IgD-negative memory B cell (primary cell): Measurements from ENCODE around the gene FAM200C. TPM values are rescaled to one million over a fixed set of nuclear protein-coding genes. Genes with fewer than 3 reads are reported as not detected.

Experiments used
- H3K27ac Mint-ChIP-seq, 3 donors: one replicate each; pipeline ENCODE4 v1.8.0; 2020 to 2022; ENCODE audit warnings: mild to moderate bottlenecking in 3 of 3, mixed read lengths in 3 of 3, moderate library complexity in 1 of 3
- H3K27me3 Mint-ChIP-seq: one replicate; pipeline ENCODE4 v1.8.0; 2021; ENCODE audit warnings: mixed read lengths
- H3K36me3 Mint-ChIP-seq: one replicate; pipeline ENCODE4 v1.8.0; 2020; ENCODE audit warnings: mild to moderate bottlenecking, mixed read lengths
- H3K4me1 Mint-ChIP-seq, 3 donors: one replicate each; pipeline ENCODE4 v1.8.0; 2020 to 2022; ENCODE audit warnings: mixed read lengths in 3 of 3, mild to moderate bottlenecking in 1 of 3
- H3K4me3 Mint-ChIP-seq, 4 donors: one replicate each; pipeline ENCODE4 v1.8.0; 2020 to 2022; ENCODE audit warnings: mild to moderate bottlenecking in 4 of 4, mixed read lengths in 4 of 4, moderate library complexity in 3 of 4
- H3K9me3 Mint-ChIP-seq, 3 donors: one replicate each; pipeline ENCODE4 v1.8.0; 2020 to 2021; ENCODE audit warnings: mixed read lengths in 3 of 3, mild to moderate bottlenecking in 1 of 3
- polyA plus RNA-seq: library from polyadenylated mRNA; unstranded; fragments of 300-500 nt; fragmentation: Illumina TruSeq; gene quantifications from one replicate; pipeline ENCODE4 v1.2.3, GENCODE V29; 2021

FAM200C gene
- polyA plus RNA-seq, 1 donor from 2014 or later, result 0.64 TPM

GRCh38 chr5:160349249-160349934 lies 50.5 kb downstream of the FAM200C start:
- H3K4me3 Mint-ChIP-seq, result no peak overlapping the region
- H3K36me3 Mint-ChIP-seq, result no peaks in the 10 kb centered on the region
- peaks cover 1% of the 10 kb centered on the region for H3K27me3 Mint-ChIP-seq
- H3K27ac Mint-ChIP-seq, result no peak overlapping the region
- no peaks in the 10 kb centered on the region for H3K4me1 Mint-ChIP-seq
- H3K9me3 Mint-ChIP-seq, result peaks cover 0 to 2% (median 0%) of the 10 kb centered on the region in 3 donors

DNA sequence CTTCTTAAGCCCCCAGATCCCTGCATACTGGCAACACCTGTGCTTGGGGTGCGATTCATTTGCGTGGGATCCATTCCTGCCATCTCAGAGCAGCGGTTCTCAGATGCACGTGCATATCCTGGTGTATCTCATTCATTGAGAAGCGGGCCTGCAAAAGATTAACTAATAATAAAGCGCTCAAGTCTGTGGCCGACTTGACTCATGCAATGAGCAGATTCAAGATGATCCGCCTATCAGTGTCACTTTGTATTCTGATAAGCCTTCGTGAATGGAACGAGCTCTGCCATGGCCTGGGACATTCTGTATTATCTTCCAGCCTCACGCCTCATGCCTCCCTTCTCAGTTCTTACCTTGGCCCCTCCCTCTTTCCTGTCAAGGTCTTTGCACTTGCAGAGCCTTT lies 51.8 kb downstream of the FAM200C start:
- Mint-ChIP-seq H3K4me3 (no peak overlapping the region), H3K27me3 (peaks cover 2% of the 10 kb centered on the region)

DNA sequence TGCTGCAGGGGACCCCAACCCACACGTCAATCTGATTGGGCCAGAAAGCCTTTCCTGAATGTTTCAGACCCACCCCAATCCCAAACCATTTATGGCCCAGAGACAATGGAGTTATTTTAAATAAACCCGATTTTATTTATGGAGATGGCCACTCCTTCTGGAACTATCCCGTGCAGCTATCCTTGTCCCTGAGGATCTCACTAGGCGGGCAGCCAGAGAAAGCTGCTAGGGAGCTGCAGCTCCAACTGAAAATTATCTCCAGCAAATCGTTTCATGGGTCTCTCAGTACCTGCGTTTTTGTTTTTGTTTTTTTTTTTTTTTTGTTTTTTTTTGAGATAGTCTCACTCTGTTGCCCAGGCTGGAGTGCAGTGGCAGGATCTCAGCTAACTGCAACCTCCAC lies 52.4 kb downstream of the FAM200C start:
- no peaks in the 10 kb centered on the region for H3K9me3 Mint-ChIP-seq
- H3K27ac Mint-ChIP-seq, result no peak overlapping the region
- peaks cover 2% of the 10 kb centered on the region for H3K27me3 Mint-ChIP-seq
- no peaks in the 10 kb centered on the region for H3K36me3 Mint-ChIP-seq
- H3K4me3 Mint-ChIP-seq, result no peak overlapping the region
- H3K4me1 Mint-ChIP-seq, result no peaks in the 10 kb centered on the region

More for the DNA sequence above, 51.8 kb downstream of the FAM200C start:
- H3K27ac Mint-ChIP-seq, result no peak overlapping the region
- no peaks in the 10 kb centered on the region for H3K4me1 Mint-ChIP-seq
- no peaks in the 10 kb centered on the region for H3K36me3 Mint-ChIP-seq
- no peaks in the 10 kb centered on the region for H3K9me3 Mint-ChIP-seq

Other genes starting within 250 kb of the FAM200C start
- not detected for gene FABP6, start 170.5 kb downstream of the FAM200C start, polyA plus RNA-seq
- not detected for gene CCNJL, start 87.5 kb downstream of the FAM200C start, polyA plus RNA-seq
- gene C1QTNF2, start 29.4 kb downstream of the FAM200C start, polyA plus RNA-seq, result not detected
- gene SLU7, start 19.0 kb upstream of the FAM200C start, polyA plus RNA-seq, result 96.2 TPM
- 19.1 TPM for gene PTTG1, start 21.8 kb upstream of the FAM200C start, polyA plus RNA-seq